Measurements from ENCODE around the gene CHMP4B. TPM values are rescaled to one million over a fixed set of nuclear protein-coding genes. Genes with fewer than 3 reads are reported as not detected.

Gene CHMP4B, protein sequence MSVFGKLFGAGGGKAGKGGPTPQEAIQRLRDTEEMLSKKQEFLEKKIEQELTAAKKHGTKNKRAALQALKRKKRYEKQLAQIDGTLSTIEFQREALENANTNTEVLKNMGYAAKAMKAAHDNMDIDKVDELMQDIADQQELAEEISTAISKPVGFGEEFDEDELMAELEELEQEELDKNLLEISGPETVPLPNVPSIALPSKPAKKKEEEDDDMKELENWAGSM
- total RNA-seq (2022): 77.6 and 95.2 TPM in 2 replicates
- Bru-seq, nascent RNA: percentile 83 among the genes with signal in this experiment
- percentile 78 among the genes with signal in this experiment for BruChase-seq, experiment 1, labeled RNA remaining after a 6-hour chase
- BruChase-seq, experiment 2, labeled RNA remaining after a 2-hour chase: percentile 76 among the genes with signal in this experiment
- long read RNA-seq, partial matches to known transcripts: 2 of 2 reads
- long read RNA-seq, other reads (novel, unspliced or antisense): 0 of 2 reads

GRCh38 chr20:33810885-33811775, at the start of gene CHMP4B:
Gene CHMP4B (plus strand): TSS chr20:33811348. CDS start chr20:33811469, 121 bp downstream.
- H3K9me3 Mint-ChIP-seq (ENCODE audit: unreplicated experiment): no peaks in the 10 kb centered on the region
- intact Hi-C loops (cut with micrococcal nuclease): loop anchor here (1.0 to 10.0 kb wide), 3 partner anchors 22 to 126 kb away; partner anchors contain the start of genes E2F1 and ZNF341
- peak; percentile 99 for DNase-seq (ENCODE audit: unreplicated experiment)
- ChIA-PET POLR2A (interaction anchor here (0.7 to 6.2 kb wide), 38 partner anchors 9 to 1655 kb away, joined by 3 to 122 read pairs (median 5); partner anchors contain the start of genes ACTL10, CBFA2T2, CDK5RAP1 and EIF2S2), CTCF (interaction anchor here (0.5 to 1.8 kb wide), 5 partner anchors 12 to 204 kb away, joined by 3 to 8 read pairs (median 4); no protein-coding TSS in a partner anchor)
- H3K27ac Mint-ChIP-seq (ENCODE audit: low read depth, unreplicated experiment): peak within 1 kb of the TSS; percentile 100
- H3K4me3 Mint-ChIP-seq (ENCODE audit: unreplicated experiment): peak within 1 kb of the TSS; percentile 93
- no TSS peak for BruUV-seq (replicated peaks)
- H3K4me1 Mint-ChIP-seq (ENCODE audit: insufficient read depth, unreplicated experiment): peaks cover 19% of the 10 kb centered on the region
- H3K27me3 Mint-ChIP-seq (ENCODE audit: insufficient read depth, unreplicated experiment): no peaks in the 10 kb centered on the region
- H3K36me3 Mint-ChIP-seq (ENCODE audit: insufficient read depth, unreplicated experiment): peaks cover 28% of the 10 kb centered on the region
- TF ChIP-seq, protein P1, sequence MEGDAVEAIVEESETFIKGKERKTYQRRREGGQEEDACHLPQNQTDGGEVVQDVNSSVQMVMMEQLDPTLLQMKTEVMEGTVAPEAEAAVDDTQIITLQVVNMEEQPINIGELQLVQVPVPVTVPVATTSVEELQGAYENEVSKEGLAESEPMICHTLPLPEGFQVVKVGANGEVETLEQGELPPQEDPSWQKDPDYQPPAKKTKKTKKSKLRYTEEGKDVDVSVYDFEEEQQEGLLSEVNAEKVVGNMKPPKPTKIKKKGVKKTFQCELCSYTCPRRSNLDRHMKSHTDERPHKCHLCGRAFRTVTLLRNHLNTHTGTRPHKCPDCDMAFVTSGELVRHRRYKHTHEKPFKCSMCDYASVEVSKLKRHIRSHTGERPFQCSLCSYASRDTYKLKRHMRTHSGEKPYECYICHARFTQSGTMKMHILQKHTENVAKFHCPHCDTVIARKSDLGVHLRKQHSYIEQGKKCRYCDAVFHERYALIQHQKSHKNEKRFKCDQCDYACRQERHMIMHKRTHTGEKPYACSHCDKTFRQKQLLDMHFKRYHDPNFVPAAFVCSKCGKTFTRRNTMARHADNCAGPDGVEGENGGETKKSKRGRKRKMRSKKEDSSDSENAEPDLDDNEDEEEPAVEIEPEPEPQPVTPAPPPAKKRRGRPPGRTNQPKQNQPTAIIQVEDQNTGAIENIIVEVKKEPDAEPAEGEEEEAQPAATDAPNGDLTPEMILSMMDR (IDR thresholded peaks at IDR 0.05; ENCODE audit: unreplicated experiment): no peak

DNA sequence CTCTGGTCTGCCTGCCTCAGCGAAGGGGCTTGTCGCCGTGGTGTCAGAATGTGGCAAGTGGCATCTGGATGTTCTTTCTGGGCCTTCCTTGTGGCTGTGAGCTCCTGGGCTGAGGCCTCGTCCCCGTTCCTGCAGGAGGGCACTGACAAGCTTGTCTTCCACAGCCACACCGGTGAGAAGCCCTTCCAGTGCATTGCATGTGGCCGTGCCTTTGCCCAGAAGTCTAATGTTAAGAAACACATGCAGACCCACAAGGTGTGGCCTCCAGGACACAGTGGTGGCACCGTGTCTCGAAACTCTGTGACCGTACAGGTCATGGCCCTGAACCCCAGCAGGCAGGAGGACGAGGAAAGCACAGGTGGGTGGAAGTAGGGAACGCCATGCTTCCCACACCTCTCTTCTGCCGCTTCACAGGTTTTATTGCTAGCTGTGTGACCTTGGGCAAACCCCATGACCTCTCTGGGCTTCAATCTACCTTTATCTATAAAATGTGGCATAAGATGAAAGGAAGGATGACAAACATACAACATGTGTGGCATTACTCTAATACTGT, 49.4 kb upstream of the CHMP4B start:
- no peaks in the 10 kb centered on the region for H3K36me3 Mint-ChIP-seq (ENCODE audit: insufficient read depth, unreplicated experiment)
- H3K27me3 Mint-ChIP-seq (ENCODE audit: insufficient read depth, unreplicated experiment): no peaks in the 10 kb centered on the region
- no TSS peak for BruUV-seq (replicated peaks)
- TF ChIP-seq, protein P1 (IDR thresholded peaks at IDR 0.05; ENCODE audit: unreplicated experiment): no peak
- DNase-seq (ENCODE audit: unreplicated experiment): no peak
- H3K9me3 Mint-ChIP-seq (ENCODE audit: unreplicated experiment): peaks cover 8% of the 10 kb centered on the region
- ChIA-PET POLR2A (interaction anchor here (0.5 to 0.7 kb wide), 2 partner anchors 20 to 28 kb away, joined by 3 to 6 read pairs; no protein-coding TSS in a partner anchor), CTCF (no interaction called here)
- H3K4me1 Mint-ChIP-seq (ENCODE audit: insufficient read depth, unreplicated experiment): no peaks in the 10 kb centered on the region
- no peak overlapping the region for H3K4me3 Mint-ChIP-seq (ENCODE audit: unreplicated experiment)
- intact Hi-C loops (cut with micrococcal nuclease): no loop called here
- no peak overlapping the region for H3K27ac Mint-ChIP-seq (ENCODE audit: low read depth, unreplicated experiment)

GRCh38 chr20:33765099-33765498, 46.0 kb upstream of the CHMP4B start:
- H3K4me1 Mint-ChIP-seq (ENCODE audit: insufficient read depth, unreplicated experiment): no peaks in the 10 kb centered on the region
- CTCF ChIA-PET: no interaction called here

More at GRCh38 chr20:33765099-33765498, 46.0 kb upstream of the CHMP4B start:
- DNase-seq (ENCODE audit: unreplicated experiment): no peak
- no peak overlapping the region for H3K27ac Mint-ChIP-seq (ENCODE audit: low read depth, unreplicated experiment)
- POLR2A ChIA-PET: interaction anchor here (0.9 to 1.3 kb wide), 2 partner anchors 24 to 228 kb away, joined by 3 read pairs; no protein-coding TSS in a partner anchor
- no peaks in the 10 kb centered on the region for H3K27me3 Mint-ChIP-seq (ENCODE audit: insufficient read depth, unreplicated experiment)
- BruUV-seq (replicated peaks): no TSS peak
- no peaks in the 10 kb centered on the region for H3K9me3 Mint-ChIP-seq (ENCODE audit: unreplicated experiment)
- TF ChIP-seq, protein P1 (IDR thresholded peaks at IDR 0.05; ENCODE audit: unreplicated experiment): no peak
- H3K36me3 Mint-ChIP-seq (ENCODE audit: insufficient read depth, unreplicated experiment): no peaks in the 10 kb centered on the region
- H3K4me3 Mint-ChIP-seq (ENCODE audit: unreplicated experiment): no peak overlapping the region
- intact Hi-C loops (cut with micrococcal nuclease): no loop called here

Measured in MCF 10A (cell line).